Skeletal muscle tissue (tissue), 4 donors: Measurements from ENCODE around the gene PIAS3. TPM values are rescaled to one million over a fixed set of nuclear protein-coding genes. Genes with fewer than 3 reads are reported as not detected.

Experiments
- H3K27ac ChIP-seq: one replicate; pipeline ENCODE4 v1.7.0; 2013; ENCODE audit warnings: mild to moderate bottlenecking, low read depth, low read length, inconsistent platforms
- H3K27me3 ChIP-seq, 3 donors: one replicate each; pipeline ENCODE4 v1.7.0; 2013; ENCODE audit warnings: low read length in 3 of 3; ENCODE audit not compliant: control insufficient read depth in 3 of 3, insufficient read depth in 3 of 3
- H3K36me3 ChIP-seq, 3 donors: one replicate each; pipeline ENCODE4 v1.7.0; 2013; ENCODE audit warnings: low read length in 3 of 3; ENCODE audit not compliant: control insufficient read depth in 3 of 3, insufficient read depth in 3 of 3
- H3K4me1 ChIP-seq, 3 donors: one replicate each; pipeline ENCODE4 v1.7.0; 2013; ENCODE audit warnings: low read length in 3 of 3, mild to moderate bottlenecking in 3 of 3; ENCODE audit not compliant: control insufficient read depth in 3 of 3, insufficient read depth in 3 of 3
- H3K4me3 ChIP-seq, 3 donors: one replicate each; pipeline ENCODE4 v1.7.0; 2013; ENCODE audit warnings: low read length in 3 of 3
- H3K9ac ChIP-seq, 3 donors: one replicate each; pipeline ENCODE4 v1.7.0; 2013; ENCODE audit warnings: low read length in 3 of 3, mild to moderate bottlenecking in 3 of 3, moderate library complexity in 2 of 3, low read depth in 1 of 3
- H3K9me3 ChIP-seq, 3 donors: one replicate each; pipeline ENCODE4 v1.7.0; 2013; ENCODE audit warnings: low read length in 3 of 3; ENCODE audit not compliant: control insufficient read depth in 3 of 3
- total RNA-seq: library from RNA; depleted of rRNA; stranded (reverse); fragments of >200 nt; gene quantifications from one replicate; pipeline ENCODE4 v1.2.3, GENCODE V29; 2014
- donor health status: Osteomylitis.

Gene PIAS3
- total RNA-seq, 1 donor from 2014 or later: 5.7 TPM

DNA sequence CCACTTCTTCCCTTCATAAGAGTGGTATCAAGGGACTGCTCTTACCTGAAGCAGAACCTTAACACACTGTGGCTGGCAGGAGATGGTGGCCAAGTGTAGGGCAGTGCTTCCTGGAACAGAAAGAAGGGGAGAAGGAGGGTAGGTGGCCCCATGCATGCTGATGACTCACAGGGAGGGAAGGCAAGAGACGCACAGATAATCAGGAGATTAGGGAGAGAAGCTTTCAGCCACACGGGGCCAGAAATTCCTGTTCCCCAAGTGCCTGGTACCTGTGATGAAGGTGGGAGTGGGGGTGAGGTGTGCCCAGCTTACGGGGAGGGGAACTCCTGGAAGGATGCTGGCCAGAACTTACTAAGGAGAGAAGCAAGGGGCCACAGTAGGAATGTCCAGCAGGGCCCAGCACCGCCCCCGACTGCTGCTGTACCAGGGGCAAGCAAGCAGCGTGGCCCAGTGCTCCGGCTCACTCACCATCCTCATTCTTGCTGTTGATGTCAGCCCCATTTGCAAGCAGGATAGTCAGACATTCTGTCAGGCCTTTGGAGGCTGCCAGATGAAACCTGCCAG, 19.1 kb upstream of the PIAS3 start:
- Histone ChIP-seq H3K9me3 (no peaks in the 10 kb centered on the region), H3K36me3 (no peaks in the 10 kb centered on the region), H3K27ac (no peak overlapping the region), H3K4me1 (peaks cover 2 to 3% (median 2%) of the 10 kb centered on the region in 3 donors), H3K9ac (no peak overlapping the region), H3K27me3 (no peaks in the 10 kb centered on the region), H3K4me3 (no peak overlapping the region)

DNA sequence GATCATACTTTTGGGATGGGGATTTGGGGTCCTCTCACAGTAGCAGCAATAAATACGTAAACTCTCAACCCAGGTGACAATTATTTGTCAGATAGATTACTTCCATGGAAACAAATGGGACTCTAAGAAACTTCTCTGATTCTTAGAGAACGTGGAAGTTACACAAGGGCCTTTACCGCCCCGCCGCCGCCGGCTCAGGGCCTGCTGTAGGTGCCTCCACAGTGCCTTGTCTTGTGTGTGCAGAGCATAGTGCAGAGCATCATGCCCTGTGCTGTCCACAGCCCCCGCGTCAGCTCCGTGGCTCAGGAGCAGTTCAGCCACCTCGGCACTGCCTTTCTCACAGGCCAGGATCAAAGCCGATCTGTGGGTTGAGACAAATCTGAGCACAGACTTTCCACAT, 15.8 kb upstream of the PIAS3 start:
- Histone ChIP-seq H3K27me3 (no peaks in the 10 kb centered on the region), H3K4me3 (no peak overlapping the region), H3K4me1 (peaks cover 17 to 23% (median 18%) of the 10 kb centered on the region in 3 donors), H3K9me3 (no peaks in the 10 kb centered on the region), H3K36me3 (no peaks in the 10 kb centered on the region), H3K27ac (no peak overlapping the region), H3K9ac (no peak overlapping the region)

DNA sequence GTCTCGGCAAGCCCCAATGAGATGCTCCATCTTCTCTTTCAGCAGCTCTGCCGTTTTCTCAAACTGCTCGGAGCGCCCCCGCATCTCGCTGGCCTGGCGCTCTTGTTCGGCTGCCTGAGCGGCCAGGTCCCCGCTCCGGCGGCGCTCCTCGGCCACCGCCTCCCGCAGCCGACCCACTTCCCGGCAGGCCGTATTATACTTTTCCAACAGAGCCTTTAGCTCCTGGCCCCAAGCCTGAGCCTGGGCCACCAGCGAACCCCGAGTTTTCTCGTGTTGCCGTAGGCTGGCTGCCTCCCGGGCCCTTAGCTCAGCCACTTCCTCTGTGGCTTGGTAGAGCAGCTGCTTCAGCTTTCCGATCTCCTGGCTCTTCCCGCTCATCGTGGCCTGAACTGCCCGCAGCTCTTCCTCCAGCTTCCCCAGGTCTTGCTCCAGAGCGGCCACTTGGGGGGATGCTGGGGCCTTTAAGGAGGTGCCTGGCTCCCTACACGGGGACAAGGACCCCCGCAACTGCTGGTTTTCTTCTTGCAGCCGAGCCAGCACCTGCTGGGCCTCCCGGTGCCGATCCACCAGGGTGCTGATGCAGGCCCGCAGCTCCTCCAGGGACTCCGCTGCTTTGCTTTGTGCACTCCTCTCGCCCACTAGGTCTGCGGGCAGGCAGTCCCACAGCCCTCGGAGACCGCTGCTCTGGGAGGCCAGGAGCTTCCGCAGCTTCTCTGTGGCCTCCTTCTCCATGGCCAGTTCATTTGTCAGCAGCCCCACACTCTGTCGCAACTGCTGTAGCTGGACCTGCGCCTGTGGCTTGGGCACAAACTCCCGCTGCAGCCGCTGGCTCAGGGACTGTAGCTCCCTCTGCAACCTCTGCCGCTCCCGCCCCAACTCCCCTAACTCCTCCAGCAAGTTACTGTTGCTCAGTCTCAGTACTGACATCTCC, 13.4 kb upstream of the PIAS3 start:
- Histone ChIP-seq H3K4me1 (peaks cover 17 to 23% (median 18%) of the 10 kb centered on the region in 3 donors), H3K4me3 (peak overlapping the region; percentile 81 to 86 (median 83)), H3K27ac (peak overlapping the region; percentile 61), H3K9ac (peak overlapping the region; percentile 75 to 87 (median 82)), H3K27me3 (no peaks in the 10 kb centered on the region), H3K36me3 (peaks cover 2 to 8% (median 8%) of the 10 kb centered on the region in 3 donors), H3K9me3 (no peaks in the 10 kb centered on the region)

DNA sequence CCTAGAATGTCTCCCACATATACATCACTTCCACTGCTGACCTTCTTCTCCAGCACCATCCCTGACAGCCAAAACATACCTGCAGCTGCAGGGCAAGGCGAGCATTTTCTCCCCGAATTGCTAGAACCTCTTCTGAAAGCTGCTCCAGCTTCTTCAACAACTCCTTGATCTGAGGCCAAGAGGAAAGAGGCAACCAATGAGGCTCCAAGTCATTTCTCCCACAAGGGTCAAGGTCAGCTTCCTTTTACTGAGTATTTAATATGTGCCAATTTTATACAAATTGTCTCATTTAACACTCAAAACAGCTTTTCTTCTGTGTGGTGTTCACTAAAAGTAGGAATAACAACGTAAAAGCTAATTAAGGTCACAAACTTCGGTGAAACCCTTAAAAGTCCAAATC, 9.4 kb upstream of the PIAS3 start:
- Histone ChIP-seq H3K4me1 (peaks cover 17 to 22% (median 18%) of the 10 kb centered on the region in 3 donors), H3K27me3 (no peaks in the 10 kb centered on the region), H3K36me3 (peaks cover 2 to 17% (median 16%) of the 10 kb centered on the region in 3 donors), H3K4me3 (no peak overlapping the region), H3K9me3 (no peaks in the 10 kb centered on the region), H3K9ac (no peak overlapping the region), H3K27ac (no peak overlapping the region)

DNA sequence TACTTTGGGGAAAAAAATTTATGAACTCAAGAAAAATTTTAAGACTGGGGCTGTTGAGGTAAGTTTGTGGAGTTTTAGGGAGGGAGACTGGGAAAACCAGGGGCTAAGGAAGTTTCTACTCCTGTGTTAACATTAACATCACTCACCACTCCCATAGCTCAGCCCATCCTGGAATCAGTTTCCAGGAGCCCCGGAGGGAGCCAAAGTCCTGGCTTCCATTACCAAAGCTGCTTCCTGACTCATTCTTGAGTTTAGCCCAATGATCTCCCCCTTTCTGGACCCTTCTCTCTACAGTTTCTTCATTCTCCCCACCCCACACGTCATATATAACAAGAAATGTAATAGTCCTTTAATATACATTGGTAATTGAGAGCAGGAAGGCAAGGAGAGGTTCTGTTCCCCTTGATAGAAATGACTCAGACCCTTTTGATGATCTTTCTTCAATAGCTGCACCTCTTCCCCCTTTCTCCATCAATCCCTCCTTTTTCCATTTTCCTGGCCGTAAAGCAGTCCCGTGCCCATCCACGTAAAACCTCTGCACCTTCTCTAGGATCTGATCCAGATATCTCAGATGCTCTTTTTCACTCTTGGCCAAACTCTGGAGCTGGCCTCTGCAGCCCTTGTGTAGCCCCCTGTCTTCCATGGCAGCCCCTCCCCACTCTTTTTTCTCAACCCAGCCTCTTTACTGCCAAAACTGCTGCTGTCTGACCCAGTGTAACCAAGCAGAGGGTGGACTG, 4.6 kb upstream of the PIAS3 start:
- Histone ChIP-seq H3K4me3 (no peak overlapping the region), H3K36me3 (peaks cover 2 to 17% (median 16%) of the 10 kb centered on the region in 3 donors), H3K9me3 (no peaks in the 10 kb centered on the region), H3K27me3 (no peaks in the 10 kb centered on the region), H3K9ac (no peak overlapping the region), H3K27ac (no peak overlapping the region), H3K4me1 (peaks cover 4 to 10% (median 5%) of the 10 kb centered on the region in 3 donors)

DNA sequence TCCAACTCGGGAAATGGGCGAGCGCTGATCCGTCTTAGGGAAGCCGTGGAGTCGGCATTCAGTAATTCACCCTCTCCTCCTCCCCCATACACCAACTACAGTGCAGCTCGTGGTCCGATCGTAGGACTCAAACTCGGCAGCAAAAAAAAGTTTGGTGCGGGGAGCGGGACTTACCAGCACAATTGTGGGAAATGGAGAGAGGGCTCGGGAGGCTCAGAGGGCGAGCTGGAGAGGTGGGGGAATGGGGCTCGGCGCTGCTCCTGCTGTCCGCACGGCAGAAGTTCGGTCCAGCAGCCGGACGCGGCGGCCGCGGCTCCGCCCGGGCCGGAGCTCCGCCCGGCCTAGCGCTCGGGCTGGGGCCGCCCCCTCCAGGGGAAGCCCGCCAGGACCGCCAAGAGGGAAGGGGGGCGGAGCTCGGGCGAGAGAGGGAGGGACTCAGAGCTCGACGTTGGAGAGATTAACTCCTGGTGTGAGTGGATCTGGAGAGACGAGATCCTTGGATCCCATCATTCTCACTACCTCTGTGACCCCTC, 676 bp upstream of the PIAS3 start:
- Histone ChIP-seq H3K4me1 (peaks cover 16 to 26% (median 17%) of the 10 kb centered on the region in 3 donors), H3K4me3 (peak overlapping the region; percentile 93 to 97 (median 97)), H3K9me3 (no peaks in the 10 kb centered on the region), H3K27ac (peak overlapping the region; percentile 83), H3K27me3 (no peaks in the 10 kb centered on the region), H3K9ac (peak overlapping the region; percentile 81 to 89 (median 88)), H3K36me3 (peaks cover 20 to 24% (median 22%) of the 10 kb centered on the region in 3 donors)

DNA sequence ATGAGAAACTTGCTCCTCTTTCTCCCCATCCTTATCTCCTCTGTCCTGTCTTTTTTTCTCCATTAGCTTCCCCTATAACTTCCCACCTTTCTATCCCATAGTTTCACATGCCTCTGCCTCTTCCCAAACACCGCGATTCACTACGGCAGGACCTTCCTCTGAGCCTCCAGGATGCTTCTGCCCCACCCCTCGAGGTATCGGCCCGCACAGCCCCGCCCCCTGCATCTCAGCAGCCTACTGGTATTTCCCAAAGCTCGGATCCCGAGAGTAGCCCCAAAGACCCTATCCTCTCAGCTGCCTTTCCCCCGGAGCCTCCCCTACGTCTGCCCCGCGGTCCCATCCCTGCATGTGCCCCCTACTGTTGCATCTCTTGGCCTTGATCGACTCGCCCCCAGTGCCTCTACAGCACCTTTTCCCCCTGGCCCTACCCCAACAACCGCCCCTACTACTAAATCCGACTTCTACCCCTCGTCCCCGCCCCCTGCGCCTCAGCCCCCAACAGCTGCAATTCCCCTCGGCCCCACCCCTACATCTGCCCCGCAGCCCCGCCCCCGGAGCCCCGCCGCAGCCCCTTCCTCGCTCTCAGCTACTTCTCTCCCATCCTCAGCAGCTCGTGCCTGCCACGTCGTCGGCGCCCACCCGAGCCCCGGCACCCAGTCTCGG, 512 bp downstream of the PIAS3 start:
- no peaks in the 10 kb centered on the region for H3K9me3 ChIP-seq
- peak overlapping the region; percentile 81 to 89 (median 88) for H3K9ac ChIP-seq

GRCh38 chr1:145857170-145857569, 1.7 kb downstream of the PIAS3 start:
- H3K4me1 ChIP-seq: peaks cover 16 to 26% (median 17%) of the 10 kb centered on the region in 3 donors
- no peaks in the 10 kb centered on the region for H3K27me3 ChIP-seq
- no peak overlapping the region for H3K27ac ChIP-seq
- H3K4me3 ChIP-seq: no peak overlapping the region
- H3K9ac ChIP-seq: peak overlapping the region in 1 of 3 donors; percentile 54
- peaks cover 35 to 43% (median 39%) of the 10 kb centered on the region in 3 donors for H3K36me3 ChIP-seq
- no peaks in the 10 kb centered on the region for H3K9me3 ChIP-seq

More for the DNA sequence above, 512 bp downstream of the PIAS3 start:
- Histone ChIP-seq H3K4me1 (peaks cover 16 to 26% (median 17%) of the 10 kb centered on the region in 3 donors), H3K27ac (peak overlapping the region; percentile 83), H3K4me3 (peak overlapping the region; percentile 93 to 97 (median 97)), H3K36me3 (peaks cover 31 to 35% (median 31%) of the 10 kb centered on the region in 3 donors), H3K27me3 (no peaks in the 10 kb centered on the region)

- H3K27ac ChIP-seq: no peak overlapping the region
- peaks cover 41 to 54% (median 47%) of the 10 kb centered on the region in 3 donors for H3K36me3 ChIP-seq
- no peak overlapping the region for H3K4me3 ChIP-seq
- no peak overlapping the region for H3K9ac ChIP-seq
- no peaks in the 10 kb centered on the region for H3K27me3 ChIP-seq
- peaks cover 16 to 26% (median 17%) of the 10 kb centered on the region in 3 donors for H3K4me1 ChIP-seq
- H3K9me3 ChIP-seq: no peaks in the 10 kb centered on the region
Measured at GRCh38 chr1:145855426-145855948, 3.4 kb downstream of the PIAS3 start.
